A549 (cell line): ENCODE results near the gene CCDC83.

Experiments
- POLR2A ChIP-seq: IDR thresholded peaks from 2 replicates; pipeline ENCODE4 v1.6.1; 2012; ENCODE audit warnings: mild to moderate bottlenecking, low read length
- REST ChIP-seq: fragments of 200-600 bp; sonication (generic); IDR thresholded peaks from 2 replicates; pipeline ENCODE4 v1.6.1; 2016; ENCODE audit warnings: antibody characterized with exemption, mild to moderate bottlenecking, moderate library complexity

GRCh38 chr11:85869781-85870180 lies 14.6 kb downstream of the CCDC83 start:
- TF ChIP-seq POLR2A (no peak), REST (no peak)
